IPS-20b (cell line): ENCODE results near the gene PCDH9.

Experiments used
- H3K27ac ChIP-seq: one replicate; pipeline ENCODE4 v1.5.1; 2013; ENCODE audit warnings: low read length
- H3K27me3 ChIP-seq: 2 replicates; pipeline ENCODE4 v1.6.1; 2013; ENCODE audit warnings: mild to moderate bottlenecking, low read length, inconsistent platforms; ENCODE audit not compliant: insufficient read depth
- H3K36me3 ChIP-seq: 2 replicates; pipeline ENCODE4 v1.6.1; 2013; ENCODE audit warnings: low read depth, mild to moderate bottlenecking, inconsistent platforms, low read length, moderate library complexity; ENCODE audit not compliant: insufficient read depth
- H3K4me1 ChIP-seq: 2 replicates; pipeline ENCODE4 v1.6.1; 2013; ENCODE audit warnings: mild to moderate bottlenecking, control low read depth, inconsistent platforms, low read length, moderate library complexity; ENCODE audit not compliant: insufficient read depth
- H3K4me3 ChIP-seq: 2 replicates; pipeline ENCODE4 v1.5.1; 2013; ENCODE audit warnings: mild to moderate bottlenecking, low read length, inconsistent platforms
- H3K9ac ChIP-seq: 2 replicates; pipeline ENCODE4 v1.6.1; 2013; ENCODE audit warnings: low read depth, mild to moderate bottlenecking, inconsistent platforms, low read length, moderate library complexity
- H3K9me3 ChIP-seq: 2 replicates; pipeline ENCODE4 v1.6.1; 2013; ENCODE audit warnings: mild to moderate bottlenecking, low read depth, low read length, inconsistent platforms; ENCODE audit not compliant: insufficient read depth

Gene PCDH9

GRCh38 chr13:66840621-66841020 is 389.5 kb downstream of the PCDH9 start:
- Histone ChIP-seq H3K9ac (no peak overlapping the region), H3K4me1 (no peaks in the 10 kb centered on the region), H3K27ac (no peak overlapping the region), H3K9me3 (no peaks in the 10 kb centered on the region), H3K27me3 (no peaks in the 10 kb centered on the region), H3K36me3 (no peaks in the 10 kb centered on the region), H3K4me3 (no peak overlapping the region)

GRCh38 chr13:66837246-66837645 is 392.9 kb downstream of the PCDH9 start:
- no peaks in the 10 kb centered on the region for H3K36me3 ChIP-seq
- no peak overlapping the region for H3K4me3 ChIP-seq
- H3K4me1 ChIP-seq: no peaks in the 10 kb centered on the region

GRCh38 chr13:66835040-66835628 is 395.0 kb downstream of the PCDH9 start:
- no peaks in the 10 kb centered on the region for H3K9me3 ChIP-seq
- H3K9ac ChIP-seq: no peak overlapping the region
- no peaks in the 10 kb centered on the region for H3K27me3 ChIP-seq
- H3K4me1 ChIP-seq: no peaks in the 10 kb centered on the region
- no peak overlapping the region for H3K27ac ChIP-seq
- no peaks in the 10 kb centered on the region for H3K36me3 ChIP-seq
- no peak overlapping the region for H3K4me3 ChIP-seq

More at GRCh38 chr13:66837246-66837645, 392.9 kb downstream of the PCDH9 start:
- no peak overlapping the region for H3K9ac ChIP-seq
- H3K27ac ChIP-seq: no peak overlapping the region
- H3K27me3 ChIP-seq: no peaks in the 10 kb centered on the region
- no peaks in the 10 kb centered on the region for H3K9me3 ChIP-seq

GRCh38 chr13:66830940-66831716 is 399.0 kb downstream of the PCDH9 start:
- H3K27ac ChIP-seq: no peak overlapping the region
- no peaks in the 10 kb centered on the region for H3K9me3 ChIP-seq
- no peaks in the 10 kb centered on the region for H3K36me3 ChIP-seq
- no peaks in the 10 kb centered on the region for H3K4me1 ChIP-seq
- H3K9ac ChIP-seq: no peak overlapping the region
- no peak overlapping the region for H3K4me3 ChIP-seq
- H3K27me3 ChIP-seq: no peaks in the 10 kb centered on the region

- Histone ChIP-seq H3K9ac (no peak overlapping the region), H3K4me1 (no peaks in the 10 kb centered on the region), H3K27me3 (no peaks in the 10 kb centered on the region), H3K9me3 (no peaks in the 10 kb centered on the region), H3K4me3 (no peak overlapping the region), H3K36me3 (no peaks in the 10 kb centered on the region), H3K27ac (no peak overlapping the region)
Observed at GRCh38 chr13:66829803-66830202, 400.3 kb downstream of the PCDH9 start.

GRCh38 chr13:66826398-66826797 is 403.7 kb downstream of the PCDH9 start:
- Histone ChIP-seq H3K4me3 (no peak overlapping the region), H3K4me1 (no peaks in the 10 kb centered on the region), H3K9me3 (no peaks in the 10 kb centered on the region), H3K36me3 (no peaks in the 10 kb centered on the region), H3K27me3 (no peaks in the 10 kb centered on the region), H3K9ac (no peak overlapping the region), H3K27ac (no peak overlapping the region)

- H3K27me3 ChIP-seq: no peaks in the 10 kb centered on the region
- no peaks in the 10 kb centered on the region for H3K36me3 ChIP-seq
- no peak overlapping the region for H3K9ac ChIP-seq
- H3K27ac ChIP-seq: no peak overlapping the region
- no peaks in the 10 kb centered on the region for H3K9me3 ChIP-seq
- no peaks in the 10 kb centered on the region for H3K4me1 ChIP-seq
- H3K4me3 ChIP-seq: no peak overlapping the region
Observed at GRCh38 chr13:66821551-66821950, 408.6 kb downstream of the PCDH9 start.

GRCh38 chr13:66811455-66811854 is 418.7 kb downstream of the PCDH9 start:
- H3K36me3 ChIP-seq: no peaks in the 10 kb centered on the region
- H3K9me3 ChIP-seq: no peaks in the 10 kb centered on the region
- H3K9ac ChIP-seq: no peak overlapping the region
- peaks cover 4% of the 10 kb centered on the region; the same call in 1 of the 2 replicates for H3K4me1 ChIP-seq
- H3K27ac ChIP-seq: no peak overlapping the region
- no peak overlapping the region for H3K4me3 ChIP-seq
- H3K27me3 ChIP-seq: no peaks in the 10 kb centered on the region

- no peaks in the 10 kb centered on the region for H3K9me3 ChIP-seq
- H3K9ac ChIP-seq: no peak overlapping the region
- H3K36me3 ChIP-seq: no peaks in the 10 kb centered on the region
- H3K27ac ChIP-seq: no peak overlapping the region
- peaks cover 4% of the 10 kb centered on the region; the same call in 1 of the 2 replicates for H3K4me1 ChIP-seq
- no peaks in the 10 kb centered on the region for H3K27me3 ChIP-seq
- H3K4me3 ChIP-seq: no peak overlapping the region
Observed at GRCh38 chr13:66809485-66809884, 420.7 kb downstream of the PCDH9 start.

- Histone ChIP-seq H3K4me3 (no peak overlapping the region), H3K9me3 (no peaks in the 10 kb centered on the region), H3K36me3 (no peaks in the 10 kb centered on the region), H3K27ac (no peak overlapping the region), H3K27me3 (no peaks in the 10 kb centered on the region), H3K4me1 (peaks cover 4% of the 10 kb centered on the region; the same call in 1 of the 2 replicates), H3K9ac (no peak overlapping the region)
Observed at GRCh38 chr13:66807251-66807650, 422.9 kb downstream of the PCDH9 start.

- H3K9me3 ChIP-seq: no peaks in the 10 kb centered on the region
- H3K27ac ChIP-seq: no peak overlapping the region
- no peak overlapping the region for H3K4me3 ChIP-seq
- H3K36me3 ChIP-seq: no peaks in the 10 kb centered on the region
- H3K27me3 ChIP-seq: no peaks in the 10 kb centered on the region
- H3K9ac ChIP-seq: no peak overlapping the region
- peaks cover 15% of the 10 kb centered on the region; the same call in 1 of the 2 replicates for H3K4me1 ChIP-seq
Observed at GRCh38 chr13:66805657-66806056, 424.5 kb downstream of the PCDH9 start.

GRCh38 chr13:66803808-66804456 is 426.2 kb downstream of the PCDH9 start:
- H3K36me3 ChIP-seq: no peaks in the 10 kb centered on the region
- no peaks in the 10 kb centered on the region for H3K27me3 ChIP-seq
- peaks cover 15% of the 10 kb centered on the region; the same call in 1 of the 2 replicates for H3K4me1 ChIP-seq
- H3K27ac ChIP-seq: no peak overlapping the region
- H3K4me3 ChIP-seq: no peak overlapping the region
- H3K9me3 ChIP-seq: no peaks in the 10 kb centered on the region
- no peak overlapping the region for H3K9ac ChIP-seq
